Measurements from ENCODE around the gene TENM4.

Gene TENM4

DNA sequence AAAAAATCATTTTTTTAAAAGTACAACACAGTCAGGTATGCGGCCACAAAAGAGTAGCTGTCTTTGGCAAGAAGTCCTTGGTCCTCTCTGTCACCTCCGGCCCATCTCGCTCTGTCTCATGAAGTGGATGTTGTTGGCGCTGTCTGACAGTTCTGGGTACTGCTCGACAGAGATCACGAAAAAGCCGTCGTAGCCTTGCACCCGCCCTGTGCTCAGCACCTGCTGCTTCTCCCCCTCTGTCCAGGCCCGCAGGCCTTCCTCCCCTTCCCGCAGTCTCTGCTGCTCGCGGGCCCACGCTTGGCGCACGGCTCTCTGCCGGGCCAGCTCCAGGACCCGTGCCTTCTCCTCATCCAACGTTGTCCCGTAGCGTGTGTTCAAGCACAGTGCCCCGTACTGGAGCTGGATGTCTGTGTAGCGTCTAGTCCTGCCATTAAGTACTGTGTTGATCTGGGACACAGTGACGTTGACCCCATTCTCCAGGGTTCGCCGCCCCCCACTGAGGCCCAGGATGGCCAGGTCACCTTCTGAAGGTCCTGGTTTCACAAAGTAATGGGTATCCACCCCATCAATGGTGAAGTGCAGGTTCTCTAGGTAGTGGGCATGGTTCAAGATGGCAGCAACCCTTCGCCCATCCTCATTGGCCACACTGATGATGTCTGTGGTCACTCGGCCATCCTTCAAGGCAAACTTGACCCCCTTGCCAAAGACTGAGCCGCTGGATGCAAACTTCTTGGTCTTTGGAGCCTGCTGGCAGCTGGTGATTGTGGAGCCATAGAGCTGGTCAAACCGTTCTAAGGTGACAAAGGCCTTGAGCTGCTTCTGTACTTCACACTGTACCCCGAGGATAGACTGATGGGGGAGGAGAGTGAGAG is 782.6 kb downstream of the TENM4 start:
- no peak for DNase-seq (ENCODE audit: low read depth)

- no peak for DNase-seq (ENCODE audit: low read depth)
These were observed 783.4 kb downstream of the TENM4 start for GRCh38 chr11:78657441-78657840.

DNA sequence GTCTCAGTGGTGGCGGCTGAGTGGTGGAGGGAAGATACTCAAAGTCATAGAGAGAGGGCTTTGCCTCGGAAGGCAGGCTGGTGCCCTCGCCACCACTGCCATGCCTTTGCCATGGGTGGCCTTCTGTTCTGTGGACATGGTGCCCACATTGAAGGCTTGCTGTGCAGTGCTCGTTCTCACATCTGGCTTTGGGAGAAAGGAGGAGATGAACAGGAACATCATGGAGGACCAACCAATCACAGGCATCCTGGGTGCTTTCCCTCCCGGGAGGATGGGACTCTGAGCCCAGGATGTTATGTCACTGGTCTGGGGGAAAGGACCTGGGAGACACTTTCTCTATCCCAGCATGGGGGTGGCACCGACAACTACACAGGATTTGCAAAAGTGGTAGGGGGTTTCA is 783.8 kb downstream of the TENM4 start:
- no peak for DNase-seq (ENCODE audit: low read depth)

- DNase-seq (ENCODE audit: low read depth): no peak
These were observed 784.5 kb downstream of the TENM4 start for GRCh38 chr11:78656327-78656726.

- DNase-seq (ENCODE audit: low read depth): no peak
These were observed 785.3 kb downstream of the TENM4 start for GRCh38 chr11:78655561-78655960.

- no peak for DNase-seq (ENCODE audit: low read depth)
These were observed 786.0 kb downstream of the TENM4 start for GRCh38 chr11:78654866-78655265.

- no peak for DNase-seq (ENCODE audit: low read depth)
These were observed 786.8 kb downstream of the TENM4 start for GRCh38 chr11:78654071-78654470.

DNA sequence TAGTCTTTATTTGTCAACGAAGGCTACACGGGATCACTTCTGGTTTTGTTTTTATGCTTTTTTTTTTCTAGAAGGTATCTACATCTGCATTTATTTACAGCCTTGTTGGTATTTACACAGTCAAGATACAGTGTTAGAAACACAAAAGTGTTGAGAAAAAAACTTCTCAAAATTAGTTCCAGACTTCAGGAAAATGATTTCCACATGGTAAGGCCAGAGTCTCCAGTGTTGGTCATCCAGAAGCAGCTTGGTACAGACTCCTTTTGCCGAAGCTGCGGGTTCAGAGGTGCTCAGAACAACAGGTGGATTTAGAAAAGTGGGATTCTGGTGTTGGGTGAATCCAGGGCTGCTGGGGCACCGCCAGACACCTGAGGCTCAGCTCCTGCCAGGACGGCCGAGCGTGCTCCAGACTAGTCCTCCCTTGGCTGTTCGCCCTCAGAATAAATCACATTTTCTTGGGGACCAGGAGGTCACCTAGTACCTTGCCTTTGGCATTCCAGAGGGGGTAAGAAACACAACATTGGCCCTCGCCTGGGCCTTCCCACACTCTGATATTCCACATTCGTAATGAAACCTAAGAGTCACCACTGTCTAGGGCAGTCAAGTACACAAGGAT is 787.4 kb downstream of the TENM4 start:
- no peak for DNase-seq (ENCODE audit: low read depth)

- DNase-seq (ENCODE audit: low read depth): no peak
These were observed 788.0 kb downstream of the TENM4 start for GRCh38 chr11:78652843-78653239.

DNA sequence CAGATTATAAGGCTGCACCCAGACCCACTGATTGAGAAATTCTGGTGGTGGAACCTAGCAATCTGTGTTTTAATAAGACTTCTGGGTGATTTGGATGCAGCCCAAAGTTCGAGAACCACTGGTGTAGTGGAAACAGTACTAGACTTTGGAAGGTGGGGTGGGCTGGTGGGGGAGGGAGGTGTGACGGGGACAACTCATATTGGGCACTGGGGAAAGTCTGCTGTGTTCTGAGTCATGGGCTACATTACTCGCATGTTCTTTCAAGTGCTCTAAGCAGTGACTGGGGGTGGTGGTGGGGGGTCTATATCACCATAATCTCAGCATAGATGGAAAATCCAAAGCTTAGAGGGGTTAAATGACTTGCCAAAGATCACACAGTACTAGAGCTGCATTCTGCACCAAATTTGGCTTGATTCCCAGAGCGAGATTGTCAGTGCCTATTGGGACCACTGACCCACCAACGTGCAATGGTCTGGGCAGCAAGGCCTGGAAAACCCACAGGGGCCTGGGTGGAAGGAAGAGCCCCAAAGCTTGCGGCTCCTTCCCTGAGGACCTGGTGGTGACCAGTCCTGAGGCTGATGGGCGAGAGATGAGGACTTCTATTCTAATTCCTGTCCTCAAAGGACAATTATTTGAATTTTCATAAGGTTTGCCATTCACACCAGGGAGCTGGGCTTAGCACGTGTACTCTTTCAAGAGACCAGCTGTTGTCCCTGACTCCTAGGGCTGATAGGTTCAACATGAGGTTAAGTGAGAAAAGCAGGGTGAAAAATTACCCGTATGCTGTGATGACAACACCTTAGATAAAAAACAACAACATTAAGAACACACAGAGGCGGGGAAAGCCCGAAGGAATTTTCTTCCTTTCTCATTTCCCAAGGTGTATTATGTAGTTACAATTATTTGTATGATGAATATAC is 788.6 kb downstream of the TENM4 start:
- no peak for DNase-seq (ENCODE audit: low read depth)

DNA sequence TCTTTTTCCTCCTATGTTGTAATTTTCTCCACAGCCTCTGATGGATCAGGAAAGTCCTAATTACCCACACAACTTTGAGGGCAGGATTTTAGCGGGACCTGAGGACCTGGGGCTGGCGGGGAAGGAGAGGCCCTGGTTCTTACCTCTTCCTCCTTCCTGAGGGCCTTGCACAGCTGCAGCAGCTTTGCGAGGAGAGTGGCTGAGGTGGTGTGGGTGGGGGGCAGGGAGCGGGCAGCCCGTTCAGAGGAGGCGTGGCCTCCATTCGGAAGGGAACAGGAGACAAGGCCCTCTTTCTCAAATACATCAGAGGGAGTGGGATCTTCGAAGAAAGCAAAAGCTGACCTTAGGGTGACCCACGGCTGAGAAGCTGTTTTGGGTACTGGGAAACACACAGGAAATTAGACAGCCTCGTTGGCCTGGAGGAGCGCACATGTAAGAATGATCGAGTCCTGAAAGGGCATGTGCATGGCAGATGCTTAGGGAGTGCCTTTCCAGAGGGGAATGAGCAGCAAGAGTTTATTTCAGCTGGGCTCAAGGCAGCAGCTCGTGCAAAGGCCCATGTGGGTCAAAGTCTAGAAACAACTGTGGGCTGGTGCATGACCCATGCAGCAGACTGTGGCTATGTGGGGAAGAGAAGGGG is 789.6 kb downstream of the TENM4 start:
- no peak for DNase-seq (ENCODE audit: low read depth)

DNA sequence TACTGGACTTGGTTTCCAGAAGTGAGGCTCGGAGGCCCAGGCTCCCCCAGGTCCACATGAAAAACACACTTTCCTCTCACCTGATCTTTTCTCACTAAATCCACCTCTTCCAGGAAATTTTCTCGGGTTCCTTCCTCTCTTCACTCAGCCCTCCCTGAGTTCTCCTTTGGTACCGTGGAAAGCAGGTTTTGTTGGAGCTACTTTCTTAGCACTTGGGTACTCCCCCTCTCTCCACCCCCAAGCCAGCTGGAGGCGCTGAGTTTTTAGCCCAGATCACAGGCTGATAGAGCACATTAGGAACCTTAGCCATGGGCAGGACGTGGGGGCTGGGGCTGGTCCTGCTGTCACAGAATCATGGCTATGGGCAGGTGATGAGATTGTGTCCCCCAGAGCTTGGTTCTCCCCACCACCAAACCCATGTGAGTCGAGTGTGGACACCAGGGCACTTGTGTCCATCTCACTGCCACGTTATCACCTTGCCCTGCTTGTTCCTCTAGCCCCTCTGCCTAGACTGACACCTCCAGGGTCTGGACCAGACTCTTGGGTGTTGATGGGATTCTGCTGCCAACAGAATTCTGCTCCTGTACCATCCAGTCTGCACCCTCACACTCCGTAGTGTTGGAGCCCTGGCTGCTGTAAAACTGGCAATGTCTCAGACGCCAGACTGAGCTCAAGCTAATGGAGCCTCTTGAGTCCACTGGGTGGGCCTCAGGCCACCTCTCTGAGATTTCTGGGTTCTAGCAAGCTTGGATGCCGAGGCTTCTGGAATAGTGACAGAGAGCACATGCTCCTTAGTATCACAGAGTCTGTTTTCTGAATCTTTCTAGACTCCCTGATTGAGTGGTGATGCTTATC is 791.2 kb downstream of the TENM4 start:
- no peak for DNase-seq (ENCODE audit: low read depth)

GRCh38 chr11:78647986-78648875 is 792.6 kb downstream of the TENM4 start:
- DNase-seq (ENCODE audit: low read depth): no peak

GRCh38 chr11:78647266-78647915 is 793.4 kb downstream of the TENM4 start:
- no peak for DNase-seq (ENCODE audit: low read depth)

DNA sequence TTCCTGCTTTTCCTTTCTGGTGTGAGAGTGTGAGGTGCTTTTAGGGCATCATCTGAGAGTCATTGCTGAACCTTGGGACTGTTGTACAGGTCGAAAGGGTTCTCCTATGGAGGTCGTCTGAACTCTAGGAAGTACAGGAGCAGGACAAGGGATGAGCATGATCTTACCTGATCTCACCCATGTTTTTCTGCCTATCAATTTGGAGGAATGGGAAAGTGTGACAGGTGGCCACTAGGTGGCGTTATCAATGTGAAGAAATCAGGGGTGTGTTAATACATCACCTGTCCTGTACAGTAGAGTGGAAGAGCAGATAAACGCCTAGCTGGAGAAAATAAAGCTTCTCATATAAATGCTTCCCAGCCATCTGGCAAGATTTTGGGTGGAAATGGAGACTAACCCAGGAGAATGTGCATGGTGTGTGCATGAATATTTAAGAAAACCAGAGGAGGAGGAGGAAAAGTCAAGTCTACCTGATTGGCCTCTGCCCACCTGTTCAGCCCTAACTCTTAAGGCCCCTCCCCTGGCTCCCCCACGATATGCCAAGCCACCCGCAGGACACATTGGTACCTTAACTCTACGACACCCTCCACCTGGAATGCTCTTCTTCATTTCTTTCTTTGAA is 794.2 kb downstream of the TENM4 start:
- peak; percentile 40 for DNase-seq (ENCODE audit: low read depth)

- peak; percentile 39 for DNase-seq (ENCODE audit: low read depth)
These were observed 795.3 kb downstream of the TENM4 start for GRCh38 chr11:78645226-78646202.

- no peak for DNase-seq (ENCODE audit: low read depth)
These were observed 797.2 kb downstream of the TENM4 start for GRCh38 chr11:78643676-78644056.
